WTC11 (cell line): ENCODE data around the gene ID2. TPM values are rescaled to one million over a fixed set of nuclear protein-coding genes. Genes with fewer than 3 reads are reported as not detected.
A peak's percentile ranks its signal among the peaks of the same experiment; 100 is the strongest.

Experiments
- ATAC-seq: fragments of 200-7000 bp; cut with Tn5 transposase; 2 replicates; pipeline ENCODE4 v1.10.0; 2021; ENCODE audit warnings: mild to moderate bottlenecking, moderate library complexity
- CTCF ChIA-PET: fragments of 300-600 bp; sonication (Branson Sonifier 250); formaldehyde crosslinking; loops from one replicate; lab custom pipeline; 2021; ENCODE audit warnings: antibody characterized with exemption; lab: Charles Lee
- POLR2A ChIA-PET: fragments of 350-600 bp; sonication (Branson Sonifier 250); formaldehyde crosslinking; loops from one replicate; lab custom pipeline; 2021; ENCODE audit warnings: antibody characterized with exemption; lab: Charles Lee
- DNase-seq: peaks from one replicate; pipeline ENCODE4 v3.0.0; 2021; ENCODE audit warnings: low spot score
- H3K27ac Mint-ChIP-seq: 2 replicates; pipeline ENCODE4 v1.8.0; 2021; ENCODE audit warnings: mixed read lengths
- H3K27me3 Mint-ChIP-seq: 2 replicates; pipeline ENCODE4 v1.8.0; 2021; ENCODE audit warnings: low read depth, mild to moderate bottlenecking, moderate library complexity, mixed read lengths
- H3K36me3 Mint-ChIP-seq: 2 replicates; pipeline ENCODE4 v1.8.0; 2021; ENCODE audit warnings: mixed read lengths
- H3K4me1 Mint-ChIP-seq: 2 replicates; pipeline ENCODE4 v1.8.0; 2022; ENCODE audit warnings: mixed read lengths
- H3K4me3 Mint-ChIP-seq: 2 replicates; pipeline ENCODE4 v1.8.0; 2021; ENCODE audit warnings: mild to moderate bottlenecking, moderate library complexity, mixed read lengths
- H3K9me3 Mint-ChIP-seq: 2 replicates; pipeline ENCODE4 v1.8.0; 2021; ENCODE audit warnings: mixed read lengths
- ARID4B ChIP-seq: sonication (generic); formaldehyde crosslinking; IDR thresholded peaks from 2 replicates; pipeline ENCODE4 v1.8.0; 2023; ENCODE audit warnings: missing genetic modification reagents, mild to moderate bottlenecking, borderline replicate concordance
- E2F4 ChIP-seq: sonication (generic); formaldehyde crosslinking; IDR thresholded peaks from 2 replicates; pipeline ENCODE4 v1.8.1; 2022; ENCODE audit warnings: low read depth, mild to moderate bottlenecking, moderate library complexity, missing genetic modification reagents, borderline replicate concordance
- JUN ChIP-seq: sonication (generic); formaldehyde crosslinking; IDR thresholded peaks from 2 replicates; pipeline ENCODE4 v1.8.0; 2023; ENCODE audit warnings: mild to moderate bottlenecking, missing genetic modification reagents
- MAX ChIP-seq: sonication (generic); formaldehyde crosslinking; IDR thresholded peaks from 2 replicates; pipeline ENCODE4 v1.8.0; 2022; ENCODE audit warnings: mild to moderate bottlenecking, missing genetic modification reagents
- MYBL2 ChIP-seq: sonication (generic); formaldehyde crosslinking; IDR thresholded peaks from 2 replicates; pipeline ENCODE4 v1.8.1; 2023; ENCODE audit warnings: mild to moderate bottlenecking, moderate library complexity, missing genetic modification reagents
- total RNA-seq: library from RNA; stranded (reverse); gene quantifications from 3 replicates; pipeline ENCODE4 v1.2.3, GENCODE V29; 2021
- TF ChIP-seq, protein P1 (sequence below): fragments of 250-450 bp; sonication (Bioruptor Pico); IDR thresholded peaks from 2 replicates; pipeline ENCODE4 v1.9.0; 2021; ENCODE audit warnings: mild to moderate bottlenecking, borderline replicate concordance

Gene ID2
- total RNA-seq, 1 experiment from 2014 or later = 38.6 TPM

- DNase-seq = no peak
- ChIA-PET CTCF (interaction anchor here (1.2 kb wide), 1 partner anchor 52 kb away, joined by 3 read pairs; no protein-coding TSS in a partner anchor), POLR2A (interaction anchor here (0.8 kb wide), 1 partner anchor 40 kb away, joined by 3 read pairs; the partner anchor contains the start of gene ID2)
- Mint-ChIP-seq H3K9me3 (peaks cover 5% of the 10 kb centered on the region; the same call in 1 of the 2 replicates), H3K4me3 (no peak overlapping the region), H3K4me1 (peaks cover 57% of the 10 kb centered on the region), H3K27me3 (peaks cover 24% of the 10 kb centered on the region), H3K27ac (peak overlapping the region; percentile 9), H3K36me3 (no peaks in the 10 kb centered on the region)
- no peak for ATAC-seq
- TF ChIP-seq ARID4B (CRISPR knock-in tag) (no peak), JUN (CRISPR knock-in tag) (no peak)
Observed at GRCh38 chr2:8641301-8641965, 40.4 kb upstream of the ID2 start.

DNA sequence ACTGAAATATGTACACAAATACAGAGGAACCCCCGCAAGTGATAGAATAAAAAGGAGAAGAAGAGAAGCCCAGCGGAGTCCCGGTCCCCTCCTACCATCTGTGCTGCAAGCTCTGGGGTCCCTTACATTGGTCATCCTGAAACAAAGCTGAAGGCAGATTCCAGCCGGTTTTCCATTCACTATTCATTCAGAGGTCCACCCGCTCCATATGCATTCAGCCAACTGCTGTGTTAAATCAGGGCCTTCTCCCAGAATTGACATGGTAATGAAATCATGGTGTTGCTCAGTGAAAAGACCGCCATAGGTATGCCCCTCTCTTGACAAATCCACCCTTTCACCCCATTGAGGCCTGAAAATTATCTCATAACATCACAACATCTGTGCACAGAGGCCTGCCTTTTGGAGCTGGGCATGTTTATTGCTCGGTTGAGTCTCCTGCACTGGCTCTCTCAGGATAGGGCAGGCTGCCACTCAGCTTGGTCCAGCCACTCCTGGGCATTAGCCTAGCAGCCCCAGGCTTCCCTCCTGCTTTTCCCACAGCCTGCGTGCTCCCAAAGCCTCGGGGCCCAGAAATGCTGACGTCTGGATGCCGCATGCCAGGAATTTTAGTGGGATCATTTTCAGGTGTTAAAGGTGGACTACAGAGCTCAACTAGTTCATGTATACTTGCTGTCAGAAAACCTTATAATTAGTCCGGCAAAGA, 39.3 kb upstream of the ID2 start:
- H3K27ac Mint-ChIP-seq = 0 out of 2 replicates have a peak overlapping the region, but pooled peaks have one; percentile 46
- DNase-seq = no peak
- POLR2A ChIA-PET = no interaction called here
- TF ChIP-seq MAX (CRISPR knock-in tag) (0 out of 2 replicates have a peak, but pooled peaks have one; percentile 29), E2F4 (CRISPR knock-in tag) (no peak), MYBL2 (CRISPR knock-in tag) (no peak)
- TF ChIP-seq, all 79 proteins: peak for 1
- no peaks in the 10 kb centered on the region for H3K36me3 Mint-ChIP-seq
- peak; percentile 45 for ATAC-seq
- peaks cover 24% of the 10 kb centered on the region for H3K27me3 Mint-ChIP-seq
- peaks cover 6% of the 10 kb centered on the region; the same call in 1 of the 2 replicates for H3K9me3 Mint-ChIP-seq
- CTCF ChIA-PET = interaction anchor here (1.0 to 1.2 kb wide), 3 partner anchors 34 to 51 kb away, joined by 3 to 9 read pairs (median 4); partner anchors contain the start of gene ID2
- H3K4me3 Mint-ChIP-seq = no peak overlapping the region
- peaks cover 47% of the 10 kb centered on the region for H3K4me1 Mint-ChIP-seq

- Mint-ChIP-seq H3K4me3 (no peak overlapping the region), H3K27ac (no peak overlapping the region), H3K36me3 (no peaks in the 10 kb centered on the region), H3K27me3 (peaks cover 17% of the 10 kb centered on the region), H3K9me3 (peaks cover 6% of the 10 kb centered on the region; the same call in 1 of the 2 replicates), H3K4me1 (peaks cover 38% of the 10 kb centered on the region)
- TF ChIP-seq, protein P1, sequence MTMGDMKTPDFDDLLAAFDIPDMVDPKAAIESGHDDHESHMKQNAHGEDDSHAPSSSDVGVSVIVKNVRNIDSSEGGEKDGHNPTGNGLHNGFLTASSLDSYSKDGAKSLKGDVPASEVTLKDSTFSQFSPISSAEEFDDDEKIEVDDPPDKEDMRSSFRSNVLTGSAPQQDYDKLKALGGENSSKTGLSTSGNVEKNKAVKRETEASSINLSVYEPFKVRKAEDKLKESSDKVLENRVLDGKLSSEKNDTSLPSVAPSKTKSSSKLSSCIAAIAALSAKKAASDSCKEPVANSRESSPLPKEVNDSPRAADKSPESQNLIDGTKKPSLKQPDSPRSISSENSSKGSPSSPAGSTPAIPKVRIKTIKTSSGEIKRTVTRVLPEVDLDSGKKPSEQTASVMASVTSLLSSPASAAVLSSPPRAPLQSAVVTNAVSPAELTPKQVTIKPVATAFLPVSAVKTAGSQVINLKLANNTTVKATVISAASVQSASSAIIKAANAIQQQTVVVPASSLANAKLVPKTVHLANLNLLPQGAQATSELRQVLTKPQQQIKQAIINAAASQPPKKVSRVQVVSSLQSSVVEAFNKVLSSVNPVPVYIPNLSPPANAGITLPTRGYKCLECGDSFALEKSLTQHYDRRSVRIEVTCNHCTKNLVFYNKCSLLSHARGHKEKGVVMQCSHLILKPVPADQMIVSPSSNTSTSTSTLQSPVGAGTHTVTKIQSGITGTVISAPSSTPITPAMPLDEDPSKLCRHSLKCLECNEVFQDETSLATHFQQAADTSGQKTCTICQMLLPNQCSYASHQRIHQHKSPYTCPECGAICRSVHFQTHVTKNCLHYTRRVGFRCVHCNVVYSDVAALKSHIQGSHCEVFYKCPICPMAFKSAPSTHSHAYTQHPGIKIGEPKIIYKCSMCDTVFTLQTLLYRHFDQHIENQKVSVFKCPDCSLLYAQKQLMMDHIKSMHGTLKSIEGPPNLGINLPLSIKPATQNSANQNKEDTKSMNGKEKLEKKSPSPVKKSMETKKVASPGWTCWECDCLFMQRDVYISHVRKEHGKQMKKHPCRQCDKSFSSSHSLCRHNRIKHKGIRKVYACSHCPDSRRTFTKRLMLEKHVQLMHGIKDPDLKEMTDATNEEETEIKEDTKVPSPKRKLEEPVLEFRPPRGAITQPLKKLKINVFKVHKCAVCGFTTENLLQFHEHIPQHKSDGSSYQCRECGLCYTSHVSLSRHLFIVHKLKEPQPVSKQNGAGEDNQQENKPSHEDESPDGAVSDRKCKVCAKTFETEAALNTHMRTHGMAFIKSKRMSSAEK (CRISPR knock-in tag) = no peak
- ChIA-PET CTCF (interaction anchor here (1.2 kb wide), 1 partner anchor 38 kb away, joined by 9 read pairs; the partner anchor contains the start of gene ID2), POLR2A (no interaction called here)
- ATAC-seq (no peak), DNase-seq (no peak)
Observed at GRCh38 chr2:8643250-8643995, 38.4 kb upstream of the ID2 start.
